ENCODE results near the gene METAP2. TPM values are rescaled to one million over a fixed set of nuclear protein-coding genes. Genes with fewer than 3 reads are reported as not detected.
A peak's percentile ranks its signal among the peaks of the same experiment; 100 is the strongest.

The METAP2 gene
- total RNA-seq, 2 donors from 2014 or later: 38.2 to 55.0 TPM

DNA sequence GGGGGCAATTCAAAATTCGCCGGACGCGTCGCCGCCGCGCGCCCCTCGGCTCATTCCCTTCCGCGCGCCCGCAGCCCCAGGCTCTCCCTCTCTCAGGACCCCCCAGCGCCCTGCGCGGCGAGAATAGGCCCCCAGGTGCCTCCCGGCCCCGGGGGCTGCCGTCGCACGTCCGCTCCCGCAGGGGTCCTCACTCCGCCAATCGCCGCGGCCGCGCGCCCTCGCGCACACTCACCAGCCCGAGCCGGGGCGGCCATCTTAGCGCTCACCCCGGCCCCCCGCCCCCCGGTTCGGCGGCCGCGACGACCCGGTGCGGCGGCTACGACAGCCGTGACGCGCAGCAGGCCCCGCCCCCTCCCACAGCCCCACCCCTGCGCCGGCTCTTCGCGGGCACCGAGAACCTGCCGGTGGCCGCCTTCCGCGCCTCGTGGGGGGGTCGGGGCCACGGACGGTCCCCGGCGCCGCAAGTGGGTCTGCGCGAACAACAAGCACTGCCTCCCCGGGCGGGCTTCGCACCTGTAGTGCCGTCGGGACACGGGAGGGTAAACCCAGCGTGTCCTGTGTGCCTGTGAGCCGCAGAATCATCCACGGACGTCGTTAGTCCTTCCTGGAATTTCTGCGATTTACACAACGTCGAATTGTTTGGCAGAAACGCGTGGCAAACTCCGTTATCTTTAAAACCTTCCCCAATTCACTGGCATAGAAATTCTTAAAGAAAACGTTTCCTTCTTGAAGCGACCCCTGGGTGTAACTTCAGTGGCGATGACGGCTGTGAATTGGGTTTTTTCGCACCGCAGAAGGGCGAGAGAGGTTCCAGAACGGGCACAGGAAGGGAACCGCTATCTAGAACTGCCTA lies 74.8 kb downstream of the METAP2 start:
- H3K36me3 ChIP-seq (replicated peaks in 1 of 2; ENCODE audit: insufficient read depth in 1 of 2, low read depth in 2 of 2): no peaks in the 10 kb centered on the region
- TF ChIP-seq, protein P1, sequence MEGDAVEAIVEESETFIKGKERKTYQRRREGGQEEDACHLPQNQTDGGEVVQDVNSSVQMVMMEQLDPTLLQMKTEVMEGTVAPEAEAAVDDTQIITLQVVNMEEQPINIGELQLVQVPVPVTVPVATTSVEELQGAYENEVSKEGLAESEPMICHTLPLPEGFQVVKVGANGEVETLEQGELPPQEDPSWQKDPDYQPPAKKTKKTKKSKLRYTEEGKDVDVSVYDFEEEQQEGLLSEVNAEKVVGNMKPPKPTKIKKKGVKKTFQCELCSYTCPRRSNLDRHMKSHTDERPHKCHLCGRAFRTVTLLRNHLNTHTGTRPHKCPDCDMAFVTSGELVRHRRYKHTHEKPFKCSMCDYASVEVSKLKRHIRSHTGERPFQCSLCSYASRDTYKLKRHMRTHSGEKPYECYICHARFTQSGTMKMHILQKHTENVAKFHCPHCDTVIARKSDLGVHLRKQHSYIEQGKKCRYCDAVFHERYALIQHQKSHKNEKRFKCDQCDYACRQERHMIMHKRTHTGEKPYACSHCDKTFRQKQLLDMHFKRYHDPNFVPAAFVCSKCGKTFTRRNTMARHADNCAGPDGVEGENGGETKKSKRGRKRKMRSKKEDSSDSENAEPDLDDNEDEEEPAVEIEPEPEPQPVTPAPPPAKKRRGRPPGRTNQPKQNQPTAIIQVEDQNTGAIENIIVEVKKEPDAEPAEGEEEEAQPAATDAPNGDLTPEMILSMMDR (IDR thresholded peaks at IDR 0.05): no peak
- TF ChIP-seq POLR2A (IDR thresholded peaks at IDR 0.05): peak; percentile 55 to 65 (median 59)
- intact Hi-C loops (cut with DNase I): no loop called here
- WGBS, 2 donors: 6 to 41% methylated on average over 14 to 79 of the region's 98 CpGs
- ATAC-seq: peak; percentile 90
- H3K27me3 ChIP-seq: no peaks in the 10 kb centered on the region
- H3K9me3 ChIP-seq: no peaks in the 10 kb centered on the region
- peak overlapping the region; percentile 66 to 89 (median 77) for H3K27ac ChIP-seq
- peak overlapping the region; percentile 57 to 96 for H3K4me3 ChIP-seq
- DNase-seq: peak; percentile 67 to 80 (median 70)
- H3K4me1 ChIP-seq: no peaks in the 10 kb centered on the region

GRCh38 chr12:95549392-95550084 lies 75.6 kb downstream of the METAP2 start:
- Histone ChIP-seq H3K4me3 (no peak overlapping the region), H3K27ac (peak overlapping the region in 1 of 4 donors; percentile 89), H3K9me3 (no peaks in the 10 kb centered on the region), H3K36me3 (replicated peaks in 1 of 2; ENCODE audit: insufficient read depth in 1 of 2, low read depth in 2 of 2) (no peaks in the 10 kb centered on the region), H3K4me1 (no peaks in the 10 kb centered on the region), H3K27me3 (no peaks in the 10 kb centered on the region)
- TF ChIP-seq, protein P1 (IDR thresholded peaks at IDR 0.05): peak in 1 of 7 experiments; percentile 5
- no peak for TF ChIP-seq POLR2A (IDR thresholded peaks at IDR 0.05)
- no peak for ATAC-seq
- WGBS, 2 donors: 81 to 89% methylated on average over 12 of the region's 12 CpGs
- intact Hi-C loops (cut with DNase I): no loop called here
- DNase-seq: no peak

DNA sequence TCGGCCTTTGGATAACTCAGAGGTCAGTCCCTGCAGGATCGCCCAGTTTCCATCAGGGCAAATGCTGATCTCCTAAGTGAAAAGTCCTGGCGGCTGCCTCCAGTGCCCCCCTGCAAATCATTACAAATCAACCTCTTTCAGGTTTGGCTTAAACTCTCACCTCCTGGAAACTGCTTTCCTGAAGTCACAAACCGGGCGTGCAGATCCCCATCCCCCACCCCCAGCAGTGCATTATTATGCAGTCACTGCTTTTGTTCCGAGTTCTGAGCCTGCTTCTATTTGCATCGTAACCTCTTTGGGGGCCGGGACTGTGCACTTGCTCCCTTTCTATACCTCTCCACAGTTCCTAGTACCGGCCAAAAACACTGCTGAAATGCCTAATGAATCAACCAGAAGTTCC lies 77.4 kb downstream of the METAP2 start, which contains the start of gene USP44:
USP44 (minus strand) TSS at position 172 of the 400 bp plus-strand sequence. CDS start 17,220 bp downstream, outside the sequence.
- no peaks in the 10 kb centered on the region for H3K36me3 ChIP-seq (replicated peaks in 1 of 2; ENCODE audit: insufficient read depth in 1 of 2, low read depth in 2 of 2)
- 67 to 71% methylated on average over 9 of the region's 9 CpGs for WGBS, 2 donors
- intact Hi-C loops (cut with DNase I): no loop called here
- H3K4me1 ChIP-seq: no peaks in the 10 kb centered on the region
- no peak for TF ChIP-seq POLR2A (IDR thresholded peaks at IDR 0.05)
- TF ChIP-seq, protein P1 (IDR thresholded peaks at IDR 0.05): no peak
- no peak within 1 kb of the TSS for H3K4me3 ChIP-seq
- DNase-seq (no peak), ATAC-seq (no peak)
- no peaks in the 10 kb centered on the region for H3K27me3 ChIP-seq
- H3K27ac ChIP-seq: no peak within 1 kb of the TSS
- H3K9me3 ChIP-seq: no peaks in the 10 kb centered on the region

DNA sequence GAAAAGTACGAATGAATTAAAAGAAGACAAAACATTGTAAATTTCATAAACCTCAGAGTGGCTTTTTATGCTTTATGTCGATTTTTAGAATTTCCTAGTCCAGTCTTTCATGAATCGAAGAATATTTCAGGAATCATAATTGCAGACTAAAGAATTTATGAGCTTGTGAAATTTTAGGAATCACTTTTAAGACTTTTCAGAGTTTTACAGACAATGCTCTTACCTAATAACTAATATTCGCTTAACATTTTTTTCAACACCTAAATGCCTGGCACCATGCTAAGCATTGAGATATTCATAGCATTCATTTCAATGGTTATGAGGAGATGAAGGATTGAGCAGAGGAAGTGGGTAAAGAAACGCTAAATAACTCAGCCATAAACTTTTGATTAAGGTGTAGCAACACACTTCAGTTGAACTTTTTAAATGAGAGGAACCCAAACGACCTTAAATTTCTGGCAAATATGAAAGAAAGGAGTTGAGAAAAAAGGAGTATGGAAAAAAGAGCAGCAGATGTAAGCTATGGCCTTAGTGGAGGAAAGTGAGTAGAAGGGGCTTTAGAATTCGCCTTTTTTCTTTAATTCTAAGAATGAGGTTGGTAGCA lies 78.1 kb downstream of the METAP2 start:
- Histone ChIP-seq H3K27ac (no peak overlapping the region), H3K4me3 (no peak overlapping the region), H3K36me3 (replicated peaks in 1 of 2; ENCODE audit: insufficient read depth in 1 of 2, low read depth in 2 of 2) (no peaks in the 10 kb centered on the region), H3K4me1 (no peaks in the 10 kb centered on the region), H3K27me3 (no peaks in the 10 kb centered on the region), H3K9me3 (no peaks in the 10 kb centered on the region)
- DNase-seq: no peak
- TF ChIP-seq POLR2A (IDR thresholded peaks at IDR 0.05): no peak
- TF ChIP-seq, protein P1 (IDR thresholded peaks at IDR 0.05): no peak
- intact Hi-C loops (cut with DNase I): no loop called here
- ATAC-seq: no peak
- WGBS, 2 donors: 70 to 72% methylated on average over 7 of the region's 7 CpGs
